ENCODE measurements around the gene DCBLD1. TPM values are rescaled to one million over a fixed set of nuclear protein-coding genes. Genes with fewer than 3 reads are reported as not detected.

The DCBLD1 gene
- total and polyA plus RNA-seq, 2 donors (not counting 1 experiment from before 2014, with no cell fraction given) = 35.2 to 44.4 TPM

DNA sequence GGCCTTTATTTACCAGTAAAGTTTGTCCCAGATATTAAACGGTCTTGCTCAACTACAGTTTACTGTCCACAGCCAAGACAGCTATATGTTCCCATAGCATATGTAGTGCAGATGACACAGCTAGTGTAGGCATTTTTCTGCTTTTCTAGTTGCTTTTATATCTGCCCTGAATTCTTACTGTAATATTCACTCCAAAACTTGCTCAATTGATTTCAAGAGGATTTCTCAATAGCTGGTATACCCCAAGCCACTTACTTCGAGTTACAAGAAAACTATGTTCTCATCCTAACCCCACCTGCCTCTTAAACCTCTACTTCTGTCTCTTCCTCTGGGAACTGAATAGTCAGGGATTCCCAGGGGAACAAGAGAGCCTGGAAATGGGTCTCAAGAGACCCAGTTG lies 37.9 kb upstream of the DCBLD1 start:
- Histone ChIP-seq H4K20me1 (ENCODE audit: control insufficient read depth, extremely low read depth, insufficient read depth, low read length) (no peaks in the 10 kb centered on the region), H3K4me3 (replicated peaks in 1 of 4; ENCODE audit: control extremely low read depth in 1 of 4, insufficient read depth in 1 of 4, low read depth in 3 of 4, low read length in 4 of 4) (no peak overlapping the region), H2AFZ (ENCODE audit: low read length) (no peak overlapping the region), H3K27me3 (ENCODE audit: control insufficient read depth, insufficient read depth, low read length) (no peaks in the 10 kb centered on the region), H3K4me1 (ENCODE audit: control insufficient read depth, extremely low read depth, insufficient read depth, low read length) (peaks cover 15% of the 10 kb centered on the region), H3K9ac (ENCODE audit: insufficient read depth, low read length) (no peak overlapping the region), H3K79me2 (ENCODE audit: control insufficient read depth, insufficient read depth, low read length) (no peaks in the 10 kb centered on the region), H3K27ac (ENCODE audit: insufficient read depth, low read length) (no peak overlapping the region), H3K36me3 (ENCODE audit: control insufficient read depth, insufficient read depth, low read length) (no peaks in the 10 kb centered on the region), H3K9me3 (ENCODE audit: control insufficient read depth, insufficient read depth, low read depth, low read length) (no peaks in the 10 kb centered on the region), H3K4me2 (ENCODE audit: extremely low read depth, insufficient read depth, low read length) (no peak overlapping the region)
- TF ChIP-seq, protein P1, sequence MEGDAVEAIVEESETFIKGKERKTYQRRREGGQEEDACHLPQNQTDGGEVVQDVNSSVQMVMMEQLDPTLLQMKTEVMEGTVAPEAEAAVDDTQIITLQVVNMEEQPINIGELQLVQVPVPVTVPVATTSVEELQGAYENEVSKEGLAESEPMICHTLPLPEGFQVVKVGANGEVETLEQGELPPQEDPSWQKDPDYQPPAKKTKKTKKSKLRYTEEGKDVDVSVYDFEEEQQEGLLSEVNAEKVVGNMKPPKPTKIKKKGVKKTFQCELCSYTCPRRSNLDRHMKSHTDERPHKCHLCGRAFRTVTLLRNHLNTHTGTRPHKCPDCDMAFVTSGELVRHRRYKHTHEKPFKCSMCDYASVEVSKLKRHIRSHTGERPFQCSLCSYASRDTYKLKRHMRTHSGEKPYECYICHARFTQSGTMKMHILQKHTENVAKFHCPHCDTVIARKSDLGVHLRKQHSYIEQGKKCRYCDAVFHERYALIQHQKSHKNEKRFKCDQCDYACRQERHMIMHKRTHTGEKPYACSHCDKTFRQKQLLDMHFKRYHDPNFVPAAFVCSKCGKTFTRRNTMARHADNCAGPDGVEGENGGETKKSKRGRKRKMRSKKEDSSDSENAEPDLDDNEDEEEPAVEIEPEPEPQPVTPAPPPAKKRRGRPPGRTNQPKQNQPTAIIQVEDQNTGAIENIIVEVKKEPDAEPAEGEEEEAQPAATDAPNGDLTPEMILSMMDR (conservative IDR thresholded peaks at IDR 0.05 in 1 of 2, IDR thresholded peaks at IDR 0.05 in 1 of 2; ENCODE audit: low read depth in 1 of 2, low read length in 2 of 2) = no peak
- no peak for TF ChIP-seq EZH2 (IDR thresholded peaks at IDR 0.05; ENCODE audit: low read length, missing control alignments)
- DNase-seq (ENCODE audit: low read depth in 2 of 2) = peak; percentile 53 to 76

GRCh38 chr6:117446861-117447260 lies 35.6 kb upstream of the DCBLD1 start:
- TF ChIP-seq, protein P1 (conservative IDR thresholded peaks at IDR 0.05 in 1 of 2, IDR thresholded peaks at IDR 0.05 in 1 of 2; ENCODE audit: low read depth in 1 of 2, low read length in 2 of 2) = no peak
- TF ChIP-seq EZH2 (IDR thresholded peaks at IDR 0.05; ENCODE audit: low read length, missing control alignments) = no peak
- Histone ChIP-seq H3K4me2 (ENCODE audit: extremely low read depth, insufficient read depth, low read length) (no peak overlapping the region), H3K9me3 (ENCODE audit: control insufficient read depth, insufficient read depth, low read depth, low read length) (no peaks in the 10 kb centered on the region), H3K4me3 (replicated peaks in 1 of 4; ENCODE audit: control extremely low read depth in 1 of 4, insufficient read depth in 1 of 4, low read depth in 3 of 4, low read length in 4 of 4) (no peak overlapping the region), H3K27ac (ENCODE audit: insufficient read depth, low read length) (no peak overlapping the region), H2AFZ (ENCODE audit: low read length) (no peak overlapping the region), H3K36me3 (ENCODE audit: control insufficient read depth, insufficient read depth, low read length) (no peaks in the 10 kb centered on the region), H3K27me3 (ENCODE audit: control insufficient read depth, insufficient read depth, low read length) (no peaks in the 10 kb centered on the region), H3K79me2 (ENCODE audit: control insufficient read depth, insufficient read depth, low read length) (no peaks in the 10 kb centered on the region), H4K20me1 (ENCODE audit: control insufficient read depth, extremely low read depth, insufficient read depth, low read length) (no peaks in the 10 kb centered on the region), H3K4me1 (ENCODE audit: control insufficient read depth, extremely low read depth, insufficient read depth, low read length) (peaks cover 15% of the 10 kb centered on the region), H3K9ac (ENCODE audit: insufficient read depth, low read length) (no peak overlapping the region)
- DNase-seq (ENCODE audit: low read depth in 2 of 2) = peak in 1 of 2 donors; percentile 78

DNA sequence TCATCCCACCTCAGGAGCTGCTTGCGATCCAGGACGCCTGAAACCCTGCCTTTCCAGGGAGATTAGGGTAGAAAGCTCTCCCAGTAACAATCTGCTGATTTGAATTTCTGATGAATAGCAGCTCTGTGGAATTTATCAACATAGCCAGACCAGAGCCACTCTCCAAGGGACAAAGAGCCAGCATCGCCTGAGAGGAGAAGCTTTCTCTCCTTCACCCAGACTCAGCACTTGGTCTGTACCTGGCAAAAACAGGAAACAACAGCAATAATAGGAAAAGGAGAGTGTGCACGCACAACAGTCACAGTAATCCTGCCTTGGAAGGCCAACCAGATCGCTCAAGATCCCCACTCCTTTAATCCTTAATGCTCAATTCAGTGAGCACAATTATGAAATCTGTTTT lies 34.5 kb upstream of the DCBLD1 start:
- H3K27ac ChIP-seq (ENCODE audit: insufficient read depth, low read length) = no peak overlapping the region
- no peaks in the 10 kb centered on the region for H3K79me2 ChIP-seq (ENCODE audit: control insufficient read depth, insufficient read depth, low read length)
- no peak for TF ChIP-seq EZH2 (IDR thresholded peaks at IDR 0.05; ENCODE audit: low read length, missing control alignments)
- TF ChIP-seq, protein P1 (conservative IDR thresholded peaks at IDR 0.05 in 1 of 2, IDR thresholded peaks at IDR 0.05 in 1 of 2; ENCODE audit: low read depth in 1 of 2, low read length in 2 of 2) = no peak
- peak overlapping the region; percentile 38 for H3K4me2 ChIP-seq (ENCODE audit: extremely low read depth, insufficient read depth, low read length)
- no peaks in the 10 kb centered on the region for H3K36me3 ChIP-seq (ENCODE audit: control insufficient read depth, insufficient read depth, low read length)
- H3K27me3 ChIP-seq (ENCODE audit: control insufficient read depth, insufficient read depth, low read length) = no peaks in the 10 kb centered on the region
- H3K4me1 ChIP-seq (ENCODE audit: control insufficient read depth, extremely low read depth, insufficient read depth, low read length) = peaks cover 15% of the 10 kb centered on the region
- no peak overlapping the region for H3K4me3 ChIP-seq (replicated peaks in 1 of 4; ENCODE audit: control extremely low read depth in 1 of 4, insufficient read depth in 1 of 4, low read depth in 3 of 4, low read length in 4 of 4)
- no peak overlapping the region for H3K9ac ChIP-seq (ENCODE audit: insufficient read depth, low read length)
- DNase-seq (ENCODE audit: low read depth in 2 of 2) = peak in 1 of 2 donors; percentile 62
- H3K9me3 ChIP-seq (ENCODE audit: control insufficient read depth, insufficient read depth, low read depth, low read length) = no peaks in the 10 kb centered on the region
- H4K20me1 ChIP-seq (ENCODE audit: control insufficient read depth, extremely low read depth, insufficient read depth, low read length) = no peaks in the 10 kb centered on the region
- no peak overlapping the region for H2AFZ ChIP-seq (ENCODE audit: low read length)
